Heart left ventricle (tissue), 16 donors: ENCODE measurements around the gene ERFE. TPM values are rescaled to one million over a fixed set of nuclear protein-coding genes. Genes with fewer than 3 reads are reported as not detected.

Source experiments
- ATAC-seq, 4 donors: fragments of 200-7000 bp; cut with Tn5 transposase; one replicate each; pipeline ENCODE4 v1.9.1; 2020 to 2022; ENCODE audit warnings: moderate library complexity in 4 of 4, mild to moderate bottlenecking in 3 of 4, moderate number of reproducible peaks in 1 of 4
- DNase-seq, 5 donors: peaks; one replicate each; pipeline ENCODE4 v3.0.0-alpha.2; 2020
- H3K27ac ChIP-seq, 12 donors: fragments of 200-600 bp; sonication (generic) in 4 of 12; one replicate each; pipeline versions ENCODE4 v1.5.0 to v1.8.0; 2016 to 2022; ENCODE audit warnings: mild to moderate bottlenecking in 2 of 12
- H3K27me3 ChIP-seq, 9 donors: fragments of 200-600 bp; sonication (generic) in 2 of 9; one replicate each; pipeline versions ENCODE4 v1.5.1 to v1.8.0; 2016 to 2022; ENCODE audit warnings: mild to moderate bottlenecking in 3 of 9
- H3K36me3 ChIP-seq, 9 donors: fragments of 200-600 bp; sonication (generic) in 2 of 9; one replicate each; pipeline versions ENCODE4 v1.5.0 to v1.8.0; 2018 to 2022; ENCODE audit warnings: mild to moderate bottlenecking in 2 of 9
- H3K4me1 ChIP-seq, 12 donors: fragments of 200-600 bp; sonication (generic) in 4 of 12; one replicate each; pipeline versions ENCODE4 v1.5.0 to v1.8.0; 2016 to 2022; ENCODE audit warnings: mild to moderate bottlenecking in 3 of 12
- H3K4me3 ChIP-seq, 12 donors: fragments of 200-600 bp; sonication (generic) in 4 of 12; one replicate each; pipeline versions ENCODE4 v1.5.0 to v1.8.0; 2017 to 2022; ENCODE audit warnings: mild to moderate bottlenecking in 9 of 12, moderate library complexity in 4 of 12
- H3K9me3 ChIP-seq, 12 donors: fragments of 200-600 bp; sonication (generic) in 4 of 12; one replicate each; pipeline versions ENCODE4 v1.5.0 to v1.8.0; 2016 to 2022; ENCODE audit warnings: mild to moderate bottlenecking in 1 of 12
- POLR2A ChIP-seq, 2 donors: fragments of 450-650 bp; IDR thresholded peaks; one replicate each; pipeline ENCODE4 v1.6.1; 2017; ENCODE audit warnings: antibody characterized with exemption in 2 of 2, mild to moderate bottlenecking in 2 of 2, moderate library complexity in 2 of 2
- WGBS, 4 donors: extraction: QIAGEN DNeasy Blood & Tissue Kit in 2 of 4; methylation state at CpG; one replicate each; pipeline versions ENCODE4 v1.1.5 to v1.1.7; 2013 to 2018; 5-methylcytosine and 5-hydroxymethylcytosine counted together
- intact Hi-C, 10 donors: fragments of 100-400 bp; cut with DNase I; formaldehyde crosslinking; loops; one replicate each; pipeline versions ENCODE4 v1.11.1 to v1.14.2; 2022
- polyA plus RNA-seq, 2 donors: library from polyadenylated mRNA; stranded (reverse); fragments of 200-250 nt; gene quantifications; one replicate each; pipeline ENCODE4 v1.2.3, GENCODE V29; 2013
- total RNA-seq, 9 donors: library from RNA; depleted of rRNA in 2 of 9; stranded (reverse); fragments of >200 nt in 2 of 9; fragmentation: NEBNext Ultra II Directional in 3 of 9; extraction: Animal tissue kit (Norgen Biotek cat#: 25700) in 3 of 9; gene quantifications; one replicate each; pipeline versions ENCODE4 v1.1.0 to v1.2.4, GENCODE V29; 2016 to 2023
- TF ChIP-seq, protein P1 (sequence below), 12 donors: fragments of 200-600 bp; sonication (generic) in 4 of 12; IDR thresholded peaks; one replicate each; pipeline versions ENCODE4 v1.5.0 to v1.8.0; 2018 to 2022; ENCODE audit warnings: antibody characterized with exemption in 12 of 12, mild to moderate bottlenecking in 5 of 12
- donor health status: ischemic (EF 13 %, LVEDD 7.1; RV severe dilation, severe dysfunction).
- donor health status: healthy with polysubstance abuse.
- donor health status: DM: no; HTN: yes; CAD: no.
- donor health status: DM: no; HTN: no; CAD: no.
- donor health status: ischemic (EF 25% LVEDD 6.9; RV normal size, moderate dysfunction).
- donor health status: ischemic (EF 25% LVEDD 5.7; RV mildly dilated, moderate dysfunction).
- donor health status: healthy.
- donor health status: DM: yes; HTN: yes; CAD: no.
- donor health status: ischemic (EF 35%, LVEDD 5.7; RV mildly dilated, moderate dysfunction).
- donor health status: nonischemic (EF 11% LVEDD 7.7; RV severe dilation, severe dysfunction).
- donor health status: DM: yes; HTN: yes; CAD: no.
- donor health status: PGD.
- donor health status: ischemic (EF 29% LVEDD 5.4; RV normal size, mild dysfunction).
- donor health status: nonischemic (EF 23%, LVEDD 6.1; RV moderate dilation, normal function).

Gene ERFE
- total and polyA plus RNA-seq, 11 donors, result 0.08 to 1.8 (median 0.48) TPM; not detected in 3

DNA sequence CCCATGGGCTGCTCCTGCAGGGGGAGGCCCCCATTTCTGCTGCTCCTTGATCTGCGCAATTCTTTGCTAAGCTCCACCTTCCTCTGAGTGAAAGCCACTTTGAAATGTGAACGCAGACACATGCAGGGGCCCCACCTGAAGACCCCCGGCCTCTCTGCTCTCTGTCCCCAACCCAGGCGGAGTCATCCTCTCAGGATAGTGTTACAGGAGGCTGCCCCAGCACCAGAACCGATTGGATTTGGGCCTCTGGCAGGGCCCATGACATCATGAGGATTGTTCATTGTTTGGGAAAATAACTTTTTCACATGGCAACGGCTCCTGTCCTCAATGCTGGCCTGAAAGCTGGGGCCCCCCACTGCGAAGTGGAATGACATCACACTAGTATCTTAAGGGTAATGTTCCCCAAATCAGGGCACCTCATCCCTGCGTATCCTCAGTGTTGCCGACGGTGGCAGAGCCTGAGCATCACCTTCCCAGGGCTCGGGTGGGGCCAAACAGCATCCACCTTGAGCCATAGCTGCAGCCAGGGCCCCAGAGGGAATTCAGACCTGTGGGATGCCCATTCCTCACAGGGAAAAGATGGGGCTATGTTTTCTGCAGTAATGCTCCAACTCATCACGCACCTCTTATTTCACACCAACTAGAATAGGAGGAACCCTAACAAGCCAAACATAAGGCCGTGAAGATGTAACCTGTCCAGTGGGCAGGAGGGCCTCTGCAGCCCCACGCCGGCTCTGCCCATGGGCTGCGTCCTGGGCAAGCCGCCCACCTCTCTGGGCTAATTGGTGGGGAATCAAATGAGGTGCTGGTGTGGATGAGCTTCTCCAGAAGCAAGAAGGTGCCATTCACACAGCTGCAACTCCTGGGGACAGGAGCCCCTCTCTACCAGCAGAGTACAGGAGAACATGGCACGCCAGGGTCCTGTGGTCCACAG lies 2.7 kb upstream of the ERFE start:
- Histone ChIP-seq H3K9me3 (no peaks in the 10 kb centered on the region), H3K27ac (peak overlapping the region in 6 of 12 donors; percentile 3 to 63 (median 26)), H3K4me3 (no peak overlapping the region), H3K27me3 (peaks cover 0 to 27% (median 14%) of the 10 kb centered on the region in 9 donors), H3K36me3 (peaks cover 0 to 2% (median 0%) of the 10 kb centered on the region in 9 donors), H3K4me1 (peaks cover 0 to 23% (median 6%) of the 10 kb centered on the region in 12 donors)
- DNase-seq (peak in 3 of 5 donors; percentile 13 to 40 (median 27)), ATAC-seq (no peak)
- intact Hi-C loops, result loop anchor here in 2 of 10 donors (5.0 to 10.0 kb wide), 2 partner anchors 99 to 106 kb away; no protein-coding TSS in a partner anchor
- WGBS, 4 donors, result 75 to 83% (median 77%) methylated on average over 17 to 18 of the region's 18 CpGs
- TF ChIP-seq, protein P1, sequence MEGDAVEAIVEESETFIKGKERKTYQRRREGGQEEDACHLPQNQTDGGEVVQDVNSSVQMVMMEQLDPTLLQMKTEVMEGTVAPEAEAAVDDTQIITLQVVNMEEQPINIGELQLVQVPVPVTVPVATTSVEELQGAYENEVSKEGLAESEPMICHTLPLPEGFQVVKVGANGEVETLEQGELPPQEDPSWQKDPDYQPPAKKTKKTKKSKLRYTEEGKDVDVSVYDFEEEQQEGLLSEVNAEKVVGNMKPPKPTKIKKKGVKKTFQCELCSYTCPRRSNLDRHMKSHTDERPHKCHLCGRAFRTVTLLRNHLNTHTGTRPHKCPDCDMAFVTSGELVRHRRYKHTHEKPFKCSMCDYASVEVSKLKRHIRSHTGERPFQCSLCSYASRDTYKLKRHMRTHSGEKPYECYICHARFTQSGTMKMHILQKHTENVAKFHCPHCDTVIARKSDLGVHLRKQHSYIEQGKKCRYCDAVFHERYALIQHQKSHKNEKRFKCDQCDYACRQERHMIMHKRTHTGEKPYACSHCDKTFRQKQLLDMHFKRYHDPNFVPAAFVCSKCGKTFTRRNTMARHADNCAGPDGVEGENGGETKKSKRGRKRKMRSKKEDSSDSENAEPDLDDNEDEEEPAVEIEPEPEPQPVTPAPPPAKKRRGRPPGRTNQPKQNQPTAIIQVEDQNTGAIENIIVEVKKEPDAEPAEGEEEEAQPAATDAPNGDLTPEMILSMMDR (IDR thresholded peaks at IDR 0.05), result no peak
- TF ChIP-seq POLR2A (IDR thresholded peaks at IDR 0.05), result no peak

DNA sequence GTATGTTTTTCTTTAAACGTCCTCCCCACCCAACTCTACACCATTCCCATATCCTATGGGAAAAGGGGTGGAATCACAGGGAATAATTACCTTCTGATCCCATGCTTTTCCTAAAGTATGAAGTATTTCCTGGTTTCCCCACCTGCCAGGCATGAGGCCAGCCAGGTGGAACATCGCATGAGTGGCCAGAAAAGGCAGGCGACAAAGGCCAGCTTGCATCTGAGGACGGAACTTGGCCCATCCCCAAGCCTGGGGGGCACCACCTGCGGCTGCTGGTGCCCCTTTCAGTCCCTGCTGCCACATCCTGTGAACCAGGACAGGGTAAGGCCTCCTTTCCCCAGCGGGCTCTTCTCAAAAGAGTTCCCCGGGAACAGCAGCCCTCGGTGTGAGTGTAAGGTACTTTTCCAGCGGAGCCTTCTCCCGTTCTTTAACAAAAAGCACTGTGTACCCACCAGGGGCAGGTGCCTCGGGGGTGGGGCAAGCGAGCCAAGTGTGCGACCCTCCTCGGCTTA lies 1.2 kb upstream of the ERFE start:
- 73 to 80% (median 76%) methylated on average over 14 of the region's 14 CpGs for WGBS, 4 donors
- no peaks in the 10 kb centered on the region for H3K36me3 ChIP-seq
- peaks cover 0 to 23% (median 6%) of the 10 kb centered on the region in 12 donors for H3K4me1 ChIP-seq
- no peak for TF ChIP-seq POLR2A (IDR thresholded peaks at IDR 0.05)
- TF ChIP-seq, protein P1 (IDR thresholded peaks at IDR 0.05), result no peak
- peaks cover 0 to 27% (median 15%) of the 10 kb centered on the region in 9 donors for H3K27me3 ChIP-seq
- no peak overlapping the region for H3K4me3 ChIP-seq
- no peak for ATAC-seq
- H3K9me3 ChIP-seq, result no peaks in the 10 kb centered on the region
- DNase-seq, result peak in 3 of 5 donors; percentile 10 to 35 (median 11)
- intact Hi-C loops, result loop anchor here in 2 of 10 donors (5.0 to 10.0 kb wide), 2 partner anchors 97 to 105 kb away; no protein-coding TSS in a partner anchor
- no peak overlapping the region for H3K27ac ChIP-seq

DNA sequence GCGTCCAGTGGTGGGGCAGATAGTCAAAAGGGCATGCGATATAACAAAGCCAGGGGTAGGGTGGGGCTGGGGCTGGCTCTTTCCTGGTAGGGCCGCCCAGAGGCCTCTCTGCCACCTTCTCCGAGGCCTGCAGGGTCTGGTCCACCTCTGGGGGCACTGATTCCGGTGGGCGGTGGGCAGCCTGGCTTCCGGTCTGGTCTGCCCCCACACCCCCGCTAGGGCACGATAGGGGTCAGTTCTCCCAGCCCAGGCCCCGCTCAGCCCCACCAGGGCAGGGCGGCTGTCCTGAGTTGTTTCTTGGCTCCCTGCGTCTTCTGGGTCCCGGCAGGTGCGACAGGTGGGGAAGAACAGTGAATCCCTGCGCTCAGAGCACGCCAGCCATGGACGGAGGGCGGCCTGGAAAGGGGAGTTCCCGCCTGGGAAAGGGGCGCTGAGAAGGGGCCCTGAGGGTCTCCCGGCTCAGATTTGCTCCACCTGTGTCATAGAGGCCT lies 707 bp upstream of the ERFE start:
- H3K27me3 ChIP-seq, result peaks cover under 1 to 29% (median 17%) of the 10 kb centered on the region in 9 donors
- peaks cover 0 to 23% (median 6%) of the 10 kb centered on the region in 12 donors for H3K4me1 ChIP-seq
- peak overlapping the region in 1 of 12 donors; percentile 23 for H3K4me3 ChIP-seq
- ATAC-seq (no peak), DNase-seq (peak in 4 of 5 donors; percentile 7 to 52 (median 22))
- no peaks in the 10 kb centered on the region for H3K9me3 ChIP-seq
- intact Hi-C loops, result loop anchor here in 2 of 10 donors (5.0 to 10.0 kb wide), 2 partner anchors 97 to 104 kb away; no protein-coding TSS in a partner anchor
- no peak overlapping the region for H3K27ac ChIP-seq
- H3K36me3 ChIP-seq, result no peaks in the 10 kb centered on the region
- 57 to 67% (median 64%) methylated on average over 11 to 21 of the region's 21 CpGs for WGBS, 4 donors
- TF ChIP-seq, protein P1 (IDR thresholded peaks at IDR 0.05), result no peak
- no peak for TF ChIP-seq POLR2A (IDR thresholded peaks at IDR 0.05)
